ENCODE results near the gene ERVK3-1.
A peak's percentile ranks its signal among the peaks of the same experiment; 100 is the strongest.

ERVK3-1 gene

DNA sequence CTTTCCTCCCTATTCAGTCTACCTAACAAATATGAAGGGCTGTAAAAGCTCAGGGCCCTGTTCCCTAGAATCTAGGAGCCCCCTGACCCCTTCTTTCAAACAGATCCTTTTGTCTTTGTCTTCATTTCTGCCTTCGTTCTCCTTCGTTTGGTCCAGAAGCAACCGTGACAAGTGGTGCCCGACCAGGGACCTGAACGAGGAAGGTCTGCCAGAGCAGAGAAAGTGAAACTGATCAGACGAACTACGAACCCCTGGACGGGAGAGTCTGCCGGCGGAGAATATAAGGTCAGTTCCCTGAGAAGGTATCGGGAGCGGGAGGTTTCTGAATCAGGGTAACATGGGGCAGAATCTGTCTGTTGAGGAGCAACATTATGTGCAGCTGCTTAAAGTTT is 751 bp downstream of the ERVK3-1 start:
- DNase-seq = no peak

DNA sequence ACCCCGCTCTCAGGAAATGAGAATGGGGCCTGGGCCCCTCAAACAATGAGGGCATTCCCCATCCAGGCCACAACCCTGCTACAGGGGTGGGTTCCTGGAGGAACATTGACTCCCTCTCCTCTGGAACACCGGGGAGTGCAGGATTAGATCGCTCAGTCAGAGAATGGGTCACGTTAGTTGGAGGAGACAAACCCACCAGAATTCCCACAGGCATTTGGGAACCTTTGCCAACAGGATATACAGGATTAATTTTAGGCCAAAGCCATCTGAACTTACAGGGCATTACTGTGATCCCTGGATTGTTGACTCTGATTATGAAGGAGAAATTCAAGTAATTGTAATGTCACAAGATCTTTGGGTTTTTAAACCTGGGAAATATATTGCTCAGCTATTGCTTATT is 2.6 kb downstream of the ERVK3-1 start:
- no peak for DNase-seq

DNA sequence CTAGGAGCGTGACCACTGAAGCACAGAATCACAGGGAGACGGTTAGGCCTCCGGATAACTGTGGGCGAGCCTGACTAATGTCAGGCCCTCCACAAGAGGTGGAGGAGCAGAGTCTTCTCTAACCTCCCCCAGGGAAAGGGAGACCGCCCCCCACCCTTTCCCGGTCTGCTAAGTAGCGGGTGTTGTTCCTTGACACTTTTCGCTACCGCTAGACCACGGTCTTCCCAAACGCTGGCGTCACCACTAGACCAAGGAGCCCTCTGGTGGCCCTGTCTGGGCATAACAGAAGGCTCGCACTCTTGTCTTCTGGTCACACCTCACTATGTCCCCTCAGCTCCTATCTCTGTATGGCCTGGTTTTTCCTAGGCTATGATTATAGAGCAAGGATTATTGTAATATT is 5.5 kb downstream of the ERVK3-1 start:
- peak; percentile 8 for DNase-seq

DNA sequence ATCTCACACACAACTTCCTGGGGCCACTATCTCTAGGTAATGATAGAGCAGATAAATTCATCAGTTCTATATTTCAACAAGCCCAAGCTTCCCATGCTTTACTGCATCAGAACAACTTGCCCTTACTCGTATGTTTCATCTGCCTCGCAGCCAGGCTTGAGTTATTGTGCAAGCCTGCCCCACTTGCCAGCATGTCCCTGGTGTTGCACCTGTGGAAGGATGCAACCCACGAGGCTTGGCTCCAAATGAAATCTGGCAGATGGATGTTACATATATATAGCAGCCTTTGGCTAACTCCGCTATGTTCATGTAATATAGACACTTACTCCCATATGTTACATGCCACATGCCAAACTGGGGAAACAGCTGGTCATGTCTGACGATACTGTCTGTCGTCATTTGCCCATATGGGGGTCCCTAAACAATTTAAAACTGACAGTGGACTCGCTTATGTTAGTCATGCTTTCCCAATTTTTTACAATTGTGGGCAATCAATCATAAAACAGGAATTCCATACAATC is 6.2 kb downstream of the ERVK3-1 start:
- no peak for DNase-seq

DNA sequence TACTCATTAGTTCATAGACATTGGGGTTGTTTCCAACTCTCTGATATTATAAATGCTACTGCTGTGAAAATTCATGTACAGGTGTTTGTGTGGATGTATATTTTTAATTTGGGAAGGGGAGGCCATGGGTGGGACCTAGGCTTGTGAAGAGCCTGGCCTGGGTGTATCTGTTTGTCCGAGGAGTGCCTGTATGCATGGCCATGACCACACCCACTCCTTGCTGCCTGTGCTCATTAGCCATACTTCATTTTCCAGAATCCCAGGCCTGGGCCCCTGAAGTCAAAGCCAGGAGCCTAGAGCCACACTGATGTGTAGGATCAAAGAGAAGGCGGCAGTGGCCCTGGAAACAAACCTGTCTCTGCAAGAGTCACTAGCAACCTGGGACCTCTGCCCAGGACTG is 10.4 kb downstream of the ERVK3-1 start:
- no peak for DNase-seq

DNA sequence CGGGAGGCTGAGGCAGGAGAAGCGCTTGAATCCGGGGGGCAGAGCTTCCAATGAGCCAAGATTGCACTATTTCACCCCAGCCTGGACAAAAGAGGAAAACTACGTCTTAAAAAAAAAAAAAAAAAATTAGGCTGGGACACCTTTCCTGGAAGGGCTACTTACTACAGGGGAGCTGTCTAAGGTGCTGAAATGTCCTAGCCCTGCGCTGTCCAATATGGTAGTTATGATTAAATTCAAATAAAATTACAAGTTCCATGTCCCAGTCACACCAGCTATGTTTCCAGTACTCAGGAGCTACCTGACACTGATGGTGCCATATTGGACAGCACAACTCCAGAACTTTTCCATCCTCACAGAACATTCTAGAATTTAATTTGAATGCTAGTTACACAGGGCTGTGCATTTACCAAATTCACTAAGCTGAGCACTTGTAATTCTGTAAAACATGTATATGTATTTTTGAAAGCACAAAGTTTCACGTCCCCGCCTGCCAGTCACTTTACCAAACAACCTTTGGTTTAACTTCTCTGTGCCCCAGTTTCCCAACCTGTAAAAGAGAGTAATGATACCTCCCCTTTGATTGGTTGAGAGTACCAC is 12.4 kb downstream of the ERVK3-1 start:
- DNase-seq = peak; percentile 48

DNA sequence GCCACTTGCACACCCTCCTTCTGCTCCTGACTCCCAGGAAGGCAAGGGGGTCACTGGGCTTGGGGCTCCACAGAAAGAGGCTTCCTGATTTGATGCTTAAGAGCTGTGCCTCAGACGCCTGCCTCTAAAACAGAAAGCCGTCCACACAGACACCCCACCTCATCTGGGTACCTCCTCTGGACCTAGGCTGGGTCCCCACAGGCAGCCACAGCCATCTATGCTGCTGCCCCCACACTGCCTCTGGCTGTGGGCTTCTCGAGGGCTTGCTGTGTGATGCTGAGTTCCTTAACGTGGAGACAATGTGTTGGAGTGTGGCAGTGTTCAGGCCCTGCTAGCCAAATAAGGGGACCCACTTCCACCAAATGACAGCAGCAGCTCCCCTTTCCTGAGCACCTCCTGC is 13.1 kb downstream of the ERVK3-1 start:
- DNase-seq = no peak

DNA sequence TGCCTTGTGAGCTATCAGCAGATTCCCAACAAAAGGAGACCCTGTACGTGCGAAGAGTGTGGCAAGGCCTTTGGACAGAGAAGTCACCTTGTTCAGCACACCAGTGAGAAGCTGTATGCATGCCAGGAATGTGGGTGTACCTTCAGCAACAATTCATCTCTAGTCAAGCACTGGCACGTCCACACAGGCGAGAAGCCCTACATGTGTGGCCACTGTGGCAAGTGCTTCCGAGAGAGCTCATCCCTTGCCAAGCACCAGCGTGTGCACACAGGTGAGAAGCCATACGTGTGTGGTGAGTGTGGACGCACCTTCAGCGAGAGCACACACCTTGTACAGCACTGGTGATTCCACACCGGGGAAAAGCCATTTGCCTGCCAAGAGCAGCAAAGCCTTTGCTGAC is 14.1 kb downstream of the ERVK3-1 start:
- no peak for DNase-seq

DNA sequence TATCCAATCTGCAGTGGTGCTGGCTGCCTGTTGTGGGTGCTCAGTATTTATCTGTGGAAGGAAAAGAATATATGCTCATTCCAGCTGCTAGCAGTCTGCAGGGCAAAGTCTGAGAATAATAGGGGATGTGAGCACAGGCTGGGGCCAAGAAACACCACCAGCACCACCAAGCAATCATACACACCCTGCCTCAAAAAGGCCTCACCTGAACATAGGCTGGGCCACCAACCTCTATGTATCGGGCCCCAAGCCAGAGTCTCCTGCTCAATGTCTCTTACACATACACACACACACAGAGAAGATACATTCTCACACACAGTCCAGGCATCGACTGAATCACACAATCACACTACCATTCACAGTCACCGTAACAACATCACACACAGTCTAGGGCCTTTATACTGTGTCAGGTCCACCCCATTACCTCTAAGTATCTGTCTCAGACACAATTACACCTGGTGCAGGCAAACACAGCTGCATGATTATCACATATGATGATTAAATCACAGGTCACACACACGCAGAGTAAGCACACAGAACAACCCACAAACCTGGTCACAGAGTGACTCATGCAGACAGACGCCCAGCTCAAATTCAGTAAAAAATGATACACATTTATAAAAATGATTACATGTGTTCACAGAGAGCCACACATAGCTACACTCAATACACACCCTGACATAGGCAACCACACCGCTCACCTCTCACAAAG is 20.3 kb downstream of the ERVK3-1 start:
- DNase-seq = peak; percentile 13

DNA sequence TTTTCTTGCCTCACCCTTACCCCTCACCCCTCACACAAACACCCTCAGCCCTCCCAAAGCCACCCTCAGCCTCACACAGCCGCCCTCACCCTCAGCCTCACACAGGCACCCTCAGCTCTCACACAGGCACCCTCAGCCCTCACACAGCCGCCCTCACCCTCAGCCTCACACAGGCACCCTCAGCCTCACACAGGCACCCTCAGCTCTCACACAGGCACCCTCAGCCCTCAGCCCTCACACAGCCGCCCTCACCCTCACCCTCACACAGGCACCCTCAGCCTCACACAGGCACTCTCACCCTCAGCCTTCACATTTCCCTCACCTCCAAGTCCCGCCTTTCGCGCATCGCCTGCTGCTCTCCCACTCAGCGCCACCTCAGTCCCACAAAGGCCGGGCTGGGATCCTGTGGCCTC is 21.3 kb downstream of the ERVK3-1 start:
- no peak for DNase-seq

DNA sequence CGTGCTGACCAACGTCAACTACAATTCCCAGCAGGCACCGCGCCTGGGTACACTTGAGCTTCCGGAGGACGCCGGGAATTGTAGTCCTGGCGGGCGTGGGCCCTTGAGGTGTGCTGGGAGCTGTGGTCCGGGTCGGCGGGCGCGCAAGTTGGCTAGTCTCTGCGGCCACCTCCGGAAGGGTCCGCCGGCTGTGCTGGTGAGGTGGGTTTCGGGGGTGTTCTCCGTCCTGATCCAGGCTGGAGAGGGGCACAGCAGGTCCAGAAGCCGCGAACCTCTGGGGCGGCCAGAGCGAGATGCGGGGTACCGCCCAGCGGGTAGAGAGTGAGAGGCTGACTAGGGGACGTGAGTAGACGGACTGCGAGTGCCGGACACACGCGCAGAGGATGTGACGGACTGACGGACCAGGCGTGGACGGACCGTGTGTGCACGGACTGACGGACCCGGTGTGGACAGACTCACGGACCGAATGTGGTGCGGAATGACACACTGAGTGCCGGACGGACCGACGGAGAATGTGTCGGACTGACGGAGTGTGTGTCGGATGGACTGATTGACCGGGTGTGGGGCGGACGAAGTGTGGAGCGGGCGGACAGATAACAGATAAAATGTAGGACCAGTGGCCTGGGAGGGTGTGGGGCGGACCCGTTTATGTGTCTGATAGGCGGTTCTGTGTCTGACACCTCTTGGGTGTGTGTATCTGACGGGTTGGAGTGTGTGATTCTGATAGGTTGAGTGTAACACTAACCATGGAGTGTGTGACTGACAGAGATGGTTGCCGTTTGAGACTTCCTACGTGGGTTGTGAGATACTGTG is 21.9 kb downstream of the ERVK3-1 start, which contains the start of gene ZSCAN22:
Gene ZSCAN22, plus strand, starts transcription at position 81 of the 813 bp plus-strand sequence. CDS start 7,809 bp downstream, outside the sequence.
- DNase-seq = peak; percentile 95

DNA sequence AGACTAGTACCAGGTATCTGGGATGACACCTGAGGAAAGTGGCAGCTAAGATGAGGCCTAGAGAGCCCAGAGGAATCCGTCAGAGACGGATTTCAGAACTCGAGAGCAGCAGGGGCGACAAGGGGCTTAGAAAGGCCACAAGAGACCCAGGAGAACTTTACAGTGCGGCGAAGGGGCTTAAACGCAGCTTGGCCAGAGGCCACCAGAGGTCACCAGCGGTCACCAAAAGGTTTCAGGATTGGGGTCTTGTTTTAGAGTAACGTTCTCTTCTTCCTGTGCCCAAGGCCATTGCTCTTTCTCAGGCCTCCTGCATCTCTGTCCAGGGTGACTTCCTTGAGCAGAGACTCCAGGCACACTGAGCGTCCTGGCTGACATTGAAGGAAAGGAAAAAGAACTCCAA is 23.8 kb downstream of the ERVK3-1 start:
- DNase-seq = no peak

DNA sequence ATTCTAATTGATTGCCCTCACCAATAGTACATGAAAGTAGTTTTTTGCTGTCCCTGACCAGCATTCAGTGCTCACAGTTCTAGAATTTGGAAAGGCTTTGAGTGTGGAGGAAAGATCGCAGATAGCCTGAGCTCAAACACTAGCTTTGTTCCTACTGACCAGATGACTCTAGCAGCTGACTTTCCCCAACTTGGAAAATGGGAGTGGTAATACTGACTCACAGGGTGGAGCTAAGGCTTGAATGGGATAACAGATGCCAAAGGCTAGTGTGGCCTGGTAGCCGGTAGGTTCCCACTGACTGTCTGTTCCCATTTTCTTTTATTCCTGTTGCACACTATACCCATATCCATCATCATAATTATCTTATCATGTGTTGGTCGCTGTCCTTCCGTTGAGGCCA is 25.3 kb downstream of the ERVK3-1 start:
- no peak for DNase-seq

DNA sequence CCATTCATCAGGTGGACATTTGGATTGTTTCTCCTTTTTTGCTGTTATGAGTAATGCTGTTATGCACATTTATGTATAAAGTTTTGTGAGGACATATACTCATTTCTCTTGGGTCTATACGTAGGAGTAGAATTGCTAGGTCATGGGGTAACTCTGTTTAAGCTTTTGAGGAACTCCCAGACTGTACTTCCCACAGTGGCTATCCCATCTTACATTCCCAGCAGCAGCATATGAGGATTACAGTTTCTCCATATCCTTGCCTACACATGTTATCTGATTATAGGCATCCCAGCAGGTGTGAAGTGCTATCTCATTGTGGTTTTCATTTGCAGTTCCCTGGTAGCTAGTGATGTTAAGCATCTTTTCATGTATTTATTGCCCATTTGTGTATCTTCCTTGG is 27.5 kb downstream of the ERVK3-1 start:
- DNase-seq = no peak

DNA sequence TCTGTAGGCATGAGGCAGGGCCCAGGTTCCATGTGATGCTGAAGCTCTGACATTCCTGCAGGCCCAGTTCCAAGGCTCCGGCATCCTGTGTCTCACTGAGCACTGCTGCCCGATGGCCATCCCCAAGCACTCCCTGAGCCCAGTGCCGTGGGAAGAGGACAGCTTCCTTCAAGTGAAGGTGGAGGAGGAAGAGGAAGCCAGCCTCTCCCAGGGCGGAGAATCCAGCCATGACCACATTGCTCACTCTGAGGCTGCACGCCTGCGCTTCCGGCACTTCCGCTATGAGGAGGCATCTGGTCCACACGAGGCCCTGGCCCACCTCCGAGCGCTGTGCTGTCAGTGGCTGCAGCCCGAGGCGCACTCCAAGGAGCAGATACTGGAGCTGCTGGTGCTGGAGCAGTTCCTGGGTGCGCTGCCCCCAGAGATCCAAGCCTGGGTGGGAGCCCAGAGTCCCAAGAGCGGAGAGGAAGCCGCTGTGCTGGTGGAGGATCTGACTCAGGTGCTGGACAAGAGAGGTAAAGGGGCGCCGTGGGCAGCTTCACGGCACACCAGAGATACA is 29.6 kb downstream of the ERVK3-1 start:
- DNase-seq = no peak

DNA sequence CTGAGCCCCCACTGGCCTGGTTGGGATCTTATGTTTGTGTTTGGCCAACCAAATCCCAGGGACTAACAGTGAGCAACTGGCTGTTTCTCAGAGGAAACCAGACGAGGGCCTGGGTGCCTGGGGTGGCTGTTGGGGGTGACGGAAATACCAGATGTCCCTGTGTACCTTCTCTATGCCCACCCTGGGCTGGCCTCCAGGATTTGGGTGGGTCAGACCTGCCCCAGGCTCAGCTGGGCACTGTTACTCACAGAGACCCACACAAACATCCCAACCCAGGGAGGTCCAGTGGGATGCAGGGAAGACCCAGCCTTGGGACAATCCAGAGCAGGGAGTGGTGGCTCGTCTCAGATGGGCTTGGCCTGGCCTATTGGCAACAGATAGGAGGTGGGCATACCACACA is 30.5 kb downstream of the ERVK3-1 start:
- DNase-seq = no peak

DNA sequence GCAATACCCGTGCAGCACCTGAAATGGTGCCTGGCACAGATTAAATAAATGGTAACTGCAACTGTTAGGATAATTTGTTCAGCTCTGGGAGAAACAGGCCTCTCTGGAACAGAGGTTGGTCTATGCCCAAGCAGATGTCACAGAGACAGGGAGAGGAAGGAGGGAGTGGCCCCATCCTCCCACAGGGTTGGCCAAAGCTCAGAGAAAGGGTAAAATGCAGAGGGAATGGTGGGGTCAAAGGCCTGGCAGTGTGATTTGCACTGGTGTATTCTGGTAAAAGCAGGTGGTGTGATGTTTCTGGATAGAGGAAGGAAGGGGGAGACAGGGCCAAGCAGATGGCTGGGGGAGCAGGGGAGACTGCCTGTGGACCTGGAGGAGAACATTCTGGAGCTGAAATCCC is 31.0 kb downstream of the ERVK3-1 start:
- no peak for DNase-seq

DNA sequence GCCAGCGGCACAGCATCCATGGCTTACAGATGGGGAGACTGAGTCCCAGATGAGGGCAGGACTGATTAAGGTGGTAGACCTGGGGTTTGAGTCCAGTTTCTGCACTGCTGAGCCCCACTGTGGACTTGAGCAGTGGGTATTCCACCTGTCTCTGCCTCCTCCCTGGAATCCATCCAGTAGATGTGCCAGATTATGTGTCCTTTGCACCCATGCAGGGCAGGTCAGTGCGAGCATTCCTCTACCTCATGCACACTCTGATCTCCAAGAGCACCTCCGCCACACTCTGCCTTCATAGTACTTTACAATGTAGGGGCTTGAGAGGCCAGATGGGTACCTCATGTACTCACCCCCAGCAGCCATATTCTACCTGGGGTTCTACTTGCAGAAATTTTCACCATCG is 31.6 kb downstream of the ERVK3-1 start:
- no peak for DNase-seq

DNA sequence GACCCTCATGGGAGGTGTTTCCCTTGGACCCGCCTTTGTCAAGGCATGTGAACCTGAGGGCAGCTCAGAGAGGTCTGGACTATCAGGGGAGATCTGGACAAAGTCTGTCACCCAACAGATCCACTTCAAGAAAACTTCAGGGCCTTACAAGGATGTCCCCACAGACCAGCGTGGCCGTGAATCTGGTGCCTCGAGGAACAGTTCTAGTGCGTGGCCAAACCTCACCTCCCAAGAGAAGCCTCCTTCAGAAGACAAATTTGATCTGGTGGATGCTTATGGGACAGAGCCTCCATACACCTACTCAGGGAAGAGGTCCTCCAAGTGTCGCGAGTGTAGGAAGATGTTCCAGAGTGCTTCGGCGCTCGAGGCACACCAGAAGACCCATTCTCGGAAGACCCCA is 33.2 kb downstream of the ERVK3-1 start:
- no peak for DNase-seq

DNA sequence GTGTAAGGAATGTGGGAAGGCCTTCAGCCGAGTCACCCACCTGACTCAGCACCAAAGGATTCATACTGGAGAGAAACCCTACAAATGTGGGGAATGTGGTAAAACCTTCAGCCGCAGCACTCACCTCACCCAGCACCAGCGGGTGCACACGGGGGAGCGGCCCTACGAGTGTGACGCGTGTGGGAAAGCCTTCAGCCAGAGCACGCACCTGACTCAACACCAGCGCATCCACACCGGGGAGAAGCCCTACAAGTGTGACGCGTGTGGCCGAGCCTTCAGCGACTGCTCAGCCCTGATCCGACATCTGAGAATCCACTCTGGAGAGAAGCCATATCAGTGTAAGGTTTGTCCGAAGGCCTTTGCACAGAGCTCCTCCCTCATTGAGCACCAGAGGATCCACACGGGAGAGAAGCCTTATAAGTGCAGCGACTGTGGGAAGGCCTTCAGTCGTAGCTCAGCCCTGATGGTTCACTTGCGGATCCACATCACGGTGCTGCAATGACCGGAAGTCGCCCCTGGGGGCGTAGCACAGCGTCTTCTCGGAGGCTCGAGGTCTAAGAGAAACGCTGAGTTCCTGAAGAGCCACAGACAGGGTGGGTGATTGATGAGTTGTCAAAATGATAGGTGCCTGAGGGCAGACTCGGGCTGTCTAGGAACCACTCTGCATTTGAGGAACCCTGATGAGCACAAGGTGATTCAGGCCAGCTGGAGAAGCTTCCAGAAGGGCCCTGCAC is 33.8 kb downstream of the ERVK3-1 start:
- DNase-seq = peak; percentile 24

DNA sequence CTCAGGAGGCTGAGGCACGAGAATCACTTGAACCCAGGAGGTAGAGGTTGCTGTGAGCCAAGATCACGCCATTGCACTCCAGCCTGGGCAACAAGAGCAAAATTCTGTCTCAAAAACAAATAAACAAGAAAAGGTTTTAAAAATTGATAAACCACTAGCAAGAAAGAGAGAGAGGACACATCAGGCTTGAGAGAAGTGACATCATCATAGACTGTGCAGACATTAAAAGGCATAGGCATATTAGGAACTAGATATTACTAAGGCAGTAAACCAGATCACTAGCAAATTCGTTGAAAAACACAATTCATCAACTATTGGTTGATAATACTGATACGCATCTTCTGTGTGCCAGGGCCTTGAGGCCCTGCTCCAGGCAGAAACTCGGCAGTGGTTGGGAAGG is 40.4 kb downstream of the ERVK3-1 start:
- DNase-seq = no peak
